B cell (primary cell): ENCODE data around the gene PLEK2. TPM values are rescaled to one million over a fixed set of nuclear protein-coding genes. Genes with fewer than 3 reads are reported as not detected.

Source experiments
- ATAC-seq: fragments of 200-7000 bp; cut with Tn5 transposase; one replicate; pipeline ENCODE4 v1.10.0; 2021; ENCODE audit warnings: low read depth, mild to moderate bottlenecking, moderate number of reproducible peaks, moderate library complexity
- CTCF ChIA-PET: fragments of 350-600 bp; sonication (Branson Sonifier 250); formaldehyde crosslinking; loops from one replicate; lab custom pipeline; 2021; ENCODE audit warnings: antibody characterized with exemption, inconsistent platforms; lab: Charles Lee
- POLR2A ChIA-PET: fragments of 350-600 bp; sonication (Branson Sonifier 250); formaldehyde crosslinking; loops from one replicate; lab custom pipeline; 2021; ENCODE audit warnings: antibody characterized with exemption; lab: Charles Lee
- DNase-seq: peaks from one replicate; pipeline ENCODE4 v3.0.0; 2013
- H2AFZ ChIP-seq: 2 replicates; pipeline ENCODE4 v1.6.1; 2012; ENCODE audit warnings: mild to moderate bottlenecking, low read depth, low read length; ENCODE audit not compliant: insufficient read depth, poor library complexity, severe bottlenecking
- H3K27ac ChIP-seq, 2 donors: 1 replicate in 1 of 2; 2 replicates in 1 of 2; pipeline ENCODE4 v1.5.1; 2012 to 2013; ENCODE audit warnings: low read length in 2 of 2, mild to moderate bottlenecking in 2 of 2, moderate library complexity in 1 of 2
- H3K27me3 ChIP-seq, 4 experiments: fragments of 200-600 bp in 1 of 4; sonication (generic) in 1 of 4; replicated peaks in 1 of 4; 1 replicate in 2 of 4; 2 replicates in 2 of 4; pipeline versions ENCODE4 v1.6.1 to v1.7.0; 2013 to 2016; ENCODE audit warnings: low read length in 3 of 4, mild to moderate bottlenecking in 2 of 4, mixed read lengths in 1 of 4, moderate library complexity in 1 of 4; ENCODE audit not compliant: insufficient read depth in 4 of 4, control insufficient read depth in 3 of 4; ENCODE audit errors: control extremely low read depth in 1 of 4
- H3K36me3 ChIP-seq, 2 experiments: replicated peaks in 1 of 2; 1 replicate in 1 of 2; 2 replicates in 1 of 2; pipeline versions ENCODE4 v1.6.1 to v1.7.1; 2013; ENCODE audit warnings: low read length in 1 of 2; ENCODE audit not compliant: insufficient read depth in 2 of 2, control insufficient read depth in 1 of 2; ENCODE audit errors: control extremely low read depth in 1 of 2, extremely low read depth in 1 of 2
- H3K4me1 ChIP-seq, 2 donors: fragments of 200-600 bp in 1 of 2; sonication (generic) in 1 of 2; 1 replicate in 1 of 2; 2 replicates in 1 of 2; pipeline versions ENCODE4 v1.5.1 to v1.6.1; 2013 to 2017; ENCODE audit warnings: low read length in 2 of 2; ENCODE audit not compliant: control insufficient read depth in 2 of 2, insufficient read depth in 2 of 2
- H3K4me2 ChIP-seq: replicated peaks from 2 replicates; pipeline ENCODE3; 2012; ENCODE audit warnings: mild to moderate bottlenecking, low read depth, low read length; ENCODE audit not compliant: poor library complexity, severe bottlenecking
- H3K4me3 ChIP-seq, 5 experiments: fragments of 200-600 bp in 1 of 5; sonication (generic) in 1 of 5; 1 replicate in 3 of 5; 2 replicates in 2 of 5; pipeline versions ENCODE4 v1.5.1 to v1.7.0; 2011 to 2016; ENCODE audit warnings: low read length in 4 of 5, mild to moderate bottlenecking in 4 of 5, low read depth in 2 of 5, control low read depth in 1 of 5, moderate library complexity in 1 of 5; ENCODE audit not compliant: insufficient read depth in 1 of 5; ENCODE audit errors: control extremely low read depth in 1 of 5, extremely low read depth in 1 of 5
- H3K79me2 ChIP-seq: fragments of 200-600 bp; sonication (generic); one replicate; pipeline ENCODE4 v1.6.0; 2016; ENCODE audit warnings: low read length; ENCODE audit not compliant: control insufficient read depth, insufficient read depth
- H3K9ac ChIP-seq: fragments of 200-600 bp; sonication (generic); 2 replicates; pipeline ENCODE4 v1.6.1; 2017; ENCODE audit warnings: mild to moderate bottlenecking, low read length, moderate library complexity
- H3K9me3 ChIP-seq, 3 donors: one replicate each; pipeline versions ENCODE4 v1.6.1 to v1.7.1; 2013; ENCODE audit warnings: low read length in 2 of 3; ENCODE audit not compliant: control insufficient read depth in 2 of 3, insufficient read depth in 1 of 3; ENCODE audit errors: control extremely low read depth in 1 of 3
- H4K20me1 ChIP-seq: 2 replicates; pipeline ENCODE4 v1.6.0; 2012; ENCODE audit warnings: mild to moderate bottlenecking, low read length; ENCODE audit not compliant: insufficient read depth, control insufficient read depth, poor library complexity, severe bottlenecking
- H3K27ac Mint-ChIP-seq: one replicate; pipeline ENCODE4 v1.8.0; 2021; ENCODE audit warnings: mixed read lengths
- H3K27me3 Mint-ChIP-seq: one replicate; pipeline ENCODE4 v1.8.0; 2021; ENCODE audit warnings: mixed read lengths
- H3K4me1 Mint-ChIP-seq: one replicate; pipeline ENCODE4 v1.8.0; 2021; ENCODE audit warnings: mixed read lengths
- H3K4me3 Mint-ChIP-seq: one replicate; pipeline ENCODE4 v1.8.0; 2021; ENCODE audit warnings: mixed read lengths
- H3K9me3 Mint-ChIP-seq: one replicate; pipeline ENCODE4 v1.8.0; 2022; ENCODE audit warnings: mixed read lengths; ENCODE audit not compliant: insufficient read depth
- CTCF ChIP-seq: fragments of 200-600 bp; IDR thresholded peaks from one replicate; pipeline ENCODE4 v1.8.0; 2022; ENCODE audit warnings: antibody characterized with exemption, mild to moderate bottlenecking
- EZH2 ChIP-seq: IDR thresholded peaks from 2 replicates; pipeline ENCODE4 v1.6.1; 2012; ENCODE audit warnings: borderline replicate concordance, low read depth, mild to moderate bottlenecking, moderate library complexity, low read length; ENCODE audit not compliant: insufficient read depth, poor library complexity, severe bottlenecking
- WGBS: methylation state at CpG from one replicate; pipeline ENCODE4 v1.1.5; 2013; ENCODE audit warnings: missing lambda C conversion rate; ENCODE audit not compliant: insufficient coverage; 5-methylcytosine and 5-hydroxymethylcytosine counted together
- intact Hi-C: fragments of 100-400 bp; cut with micrococcal nuclease; formaldehyde crosslinking; loops from one replicate; pipeline ENCODE4 v1.10.0; 2022
- polyA plus RNA-seq: library from polyadenylated mRNA; depleted of rRNA; stranded (reverse); fragments of >200 nt; gene quantifications from 2 replicates; pipeline ENCODE4 v1.2.3, GENCODE V29; 2012
- total RNA-seq, 2 donors: library from RNA; stranded (reverse); fragments of 120-200 nt in 1 of 2; gene quantifications; 1 replicate in 1 of 2; 2 replicates in 1 of 2; pipeline versions ENCODE4 v1.2.3 to v1.2.4, GENCODE V29; 2013 to 2022

Gene PLEK2
- total and polyA plus RNA-seq, 2 donors (not counting 1 experiment from before 2014, with no cell fraction given), result not detected

GRCh38 chr14:67423424-67423823 is 11.5 kb upstream of the PLEK2 start:
- Histone ChIP-seq H3K4me3 (no peak overlapping the region), H3K9me3 (peaks cover 0 to 2% (median 0%) of the 10 kb centered on the region in 3 donors), H3K27me3 (peaks cover 0 to 25% (median 1%) of the 10 kb centered on the region in 4 experiments), H3K79me2 (no peaks in the 10 kb centered on the region), H2AFZ (no peak overlapping the region), H3K9ac (no peak overlapping the region), H4K20me1 (no peaks in the 10 kb centered on the region), H3K4me2 (no peak overlapping the region), H3K36me3 (no peaks in the 10 kb centered on the region), H3K27ac (no peak overlapping the region), H3K4me1 (peaks cover 0 to 4% of the 10 kb centered on the region in 2 donors)
- CTCF ChIA-PET, result interaction anchor here (7.1 to 23.4 kb wide), 2 partner anchors 154 to 280 kb away, joined by 78 to 863 read pairs; partner anchors contain the start of gene RDH12
- TF ChIP-seq CTCF (no peak), EZH2 (no peak)
- POLR2A ChIA-PET, result no interaction called here
- no peak for DNase-seq
- peaks cover 3% of the 10 kb centered on the region for H3K4me1 Mint-ChIP-seq
- no peak for ATAC-seq
- H3K4me3 Mint-ChIP-seq, result no peak overlapping the region
- peaks cover 20% of the 10 kb centered on the region for H3K27me3 Mint-ChIP-seq
- no peak overlapping the region for H3K27ac Mint-ChIP-seq
- no CpG with 5 or more reads among the region's 2 CpGs for WGBS
- H3K9me3 Mint-ChIP-seq, result no peaks in the 10 kb centered on the region
- intact Hi-C loops, result no loop called here

- no peak for DNase-seq
- Histone ChIP-seq H3K9me3 (no peaks in the 10 kb centered on the region), H3K27ac (no peak overlapping the region), H3K4me1 (peaks cover 5 to 6% of the 10 kb centered on the region in 2 donors), H3K27me3 (peaks cover 0 to 21% (median 0%) of the 10 kb centered on the region in 4 experiments), H3K79me2 (no peaks in the 10 kb centered on the region), H2AFZ (no peak overlapping the region), H3K4me3 (no peak overlapping the region), H3K9ac (no peak overlapping the region), H3K36me3 (no peaks in the 10 kb centered on the region), H3K4me2 (no peak overlapping the region), H4K20me1 (no peaks in the 10 kb centered on the region)
- Mint-ChIP-seq H3K4me3 (no peak overlapping the region), H3K9me3 (no peaks in the 10 kb centered on the region), H3K4me1 (peaks cover 6% of the 10 kb centered on the region), H3K27me3 (peaks cover 15% of the 10 kb centered on the region), H3K27ac (no peak overlapping the region)
- intact Hi-C loops, result no loop called here
- WGBS, result 99% methylated on average over 7 of the region's 11 CpGs
- TF ChIP-seq CTCF (no peak), EZH2 (no peak)
- ATAC-seq, result no peak
- CTCF ChIA-PET, result interaction anchor here (0.7 to 23.4 kb wide), 3 partner anchors 11 to 283 kb away, joined by 3 to 863 read pairs (median 6); no protein-coding TSS in a partner anchor
- POLR2A ChIA-PET, result no interaction called here
Observed at GRCh38 chr14:67421356-67422224, 9.6 kb upstream of the PLEK2 start.
